Midbrain (tissue), 1 donor: Measurements from ENCODE around the gene ADAMTSL2.
A peak's percentile ranks its signal among the peaks of the same experiment; 100 is the strongest.

Experiments
- DNase-seq: peaks from one replicate; lab custom pipeline; 2025; lab: John Stamatoyannopoulos, UW

The ADAMTSL2 gene

GRCh38 chr9:133518200-133518599 lies 16.3 kb upstream of the ADAMTSL2 start:
- no peak for DNase-seq

- DNase-seq = no peak
Measured at GRCh38 chr9:133518706-133519449, 15.6 kb upstream of the ADAMTSL2 start.

DNA sequence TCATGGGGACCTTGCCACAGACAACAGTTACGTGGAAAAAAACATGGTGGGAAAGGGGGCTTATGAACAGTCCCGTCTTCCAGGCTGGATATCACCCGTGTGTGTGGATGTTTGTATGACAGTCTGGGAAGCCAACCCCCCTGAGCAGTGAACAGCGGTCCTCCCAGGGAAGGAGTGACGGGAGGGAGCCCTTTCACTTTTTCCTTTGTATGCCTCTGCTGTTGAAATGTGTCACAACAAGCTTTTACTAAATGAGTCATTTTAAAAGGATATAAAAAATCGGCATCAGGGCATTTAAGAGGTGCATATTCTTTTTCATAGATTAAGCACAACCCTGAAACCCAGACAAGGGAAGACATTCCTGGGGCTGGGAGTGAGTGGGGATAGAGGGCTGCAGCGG lies 14.8 kb upstream of the ADAMTSL2 start:
- no peak for DNase-seq

DNA sequence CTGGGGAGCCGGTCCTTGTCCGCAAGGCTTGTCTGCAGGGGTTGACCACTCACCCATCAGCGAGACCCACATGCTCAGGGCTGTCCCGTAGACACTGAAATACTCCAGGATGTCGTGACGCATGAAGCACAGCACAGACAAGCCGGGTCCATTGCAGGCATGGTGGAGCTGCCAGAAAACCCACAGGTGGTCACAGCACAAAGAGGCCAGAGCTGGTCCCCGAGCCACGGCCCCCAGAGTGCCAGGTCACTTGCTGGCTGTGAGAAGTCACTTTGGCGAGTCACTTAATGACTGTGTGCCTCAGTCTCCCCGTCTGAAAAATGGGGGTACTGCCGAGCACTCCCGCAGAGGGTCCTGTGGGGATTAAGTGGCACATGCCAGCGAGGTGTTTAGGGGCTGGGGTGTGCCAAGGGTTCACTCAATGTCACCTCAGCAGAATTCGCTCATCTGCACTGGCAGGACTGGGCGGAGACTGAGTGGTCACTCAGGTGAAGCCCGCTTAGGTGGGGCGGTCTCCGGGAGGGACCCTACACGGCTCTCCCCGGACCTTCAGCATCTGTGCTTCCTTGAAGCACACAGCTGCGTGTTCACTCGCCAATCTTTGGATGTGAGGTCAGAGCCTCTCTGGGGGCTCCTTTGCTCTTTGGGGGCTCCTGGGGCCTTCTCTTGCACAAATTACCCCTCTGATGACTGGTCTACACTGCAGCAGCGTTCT lies 14.2 kb upstream of the ADAMTSL2 start:
- no peak for DNase-seq

GRCh38 chr9:133521122-133522072 lies 13.1 kb upstream of the ADAMTSL2 start:
- DNase-seq = peak; percentile 66

GRCh38 chr9:133522073-133522910 lies 12.2 kb upstream of the ADAMTSL2 start:
- DNase-seq = no peak

DNA sequence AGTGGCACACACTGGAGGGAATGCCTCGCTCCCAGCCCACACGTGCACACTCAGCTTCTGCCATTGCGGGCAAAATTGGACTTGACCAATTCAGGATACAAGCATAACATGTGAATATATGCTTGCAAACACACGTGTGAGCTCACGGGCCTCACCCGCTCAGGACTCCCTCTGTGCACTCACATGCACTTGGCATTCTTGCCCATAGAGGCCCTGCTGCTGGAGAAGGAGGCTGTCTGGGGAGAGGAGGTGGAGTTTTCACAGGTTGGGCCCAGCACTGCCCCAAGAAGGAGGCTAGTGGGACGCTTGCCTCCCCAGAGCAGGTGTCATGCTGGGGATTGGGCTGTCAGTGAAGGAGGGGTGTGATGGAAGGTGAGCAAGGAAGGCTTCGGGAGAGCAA lies 11.4 kb upstream of the ADAMTSL2 start:
- DNase-seq = no peak

- DNase-seq = no peak
Measured at GRCh38 chr9:133524146-133524545, 10.4 kb upstream of the ADAMTSL2 start.

DNA sequence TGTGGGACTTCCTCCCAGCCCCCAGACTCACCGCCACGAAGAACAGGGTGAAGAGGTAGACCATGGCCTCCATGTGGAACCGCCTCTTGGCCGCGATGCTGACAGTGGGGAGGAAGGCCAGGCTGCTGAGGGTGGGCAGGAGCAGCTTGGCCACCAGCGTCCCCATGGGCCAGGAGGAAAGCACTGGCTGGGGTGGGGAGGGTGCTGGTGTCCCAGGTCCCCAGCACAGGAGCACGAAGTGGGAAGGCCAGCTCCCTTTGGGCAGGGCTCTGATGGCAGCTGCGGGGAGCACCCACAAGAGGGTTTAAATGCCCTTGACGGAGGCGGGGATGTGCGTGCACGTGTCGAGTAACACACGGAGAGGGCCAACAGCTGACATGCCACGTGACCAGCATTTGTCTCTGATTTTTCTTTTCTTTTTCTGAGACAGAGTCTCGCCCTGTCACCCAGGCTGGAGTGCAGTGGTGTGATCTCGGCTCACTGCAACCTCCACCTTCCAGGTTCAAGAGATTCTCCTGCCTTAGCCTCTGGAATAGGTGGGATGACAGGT lies 9.8 kb upstream of the ADAMTSL2 start, which contains the start of gene MYMK:
Gene MYMK, minus strand, starts transcription at position 281 of the 550 bp plus-strand sequence. Its CDS starts 115 bp downstream, at position 166.
- no peak for DNase-seq

- DNase-seq = no peak
Measured at GRCh38 chr9:133525677-133526076, 8.8 kb upstream of the ADAMTSL2 start.

GRCh38 chr9:133526721-133527321 lies 7.7 kb upstream of the ADAMTSL2 start:
- peak; percentile 85 for DNase-seq

GRCh38 chr9:133527444-133527920 lies 7.0 kb upstream of the ADAMTSL2 start:
- DNase-seq = peak; percentile 28

- no peak for DNase-seq
Measured at GRCh38 chr9:133528001-133528875, 6.3 kb upstream of the ADAMTSL2 start.

GRCh38 chr9:133528876-133529241 lies 5.6 kb upstream of the ADAMTSL2 start:
- DNase-seq = no peak

GRCh38 chr9:133529457-133529856 lies 5.0 kb upstream of the ADAMTSL2 start:
- DNase-seq = no peak

DNA sequence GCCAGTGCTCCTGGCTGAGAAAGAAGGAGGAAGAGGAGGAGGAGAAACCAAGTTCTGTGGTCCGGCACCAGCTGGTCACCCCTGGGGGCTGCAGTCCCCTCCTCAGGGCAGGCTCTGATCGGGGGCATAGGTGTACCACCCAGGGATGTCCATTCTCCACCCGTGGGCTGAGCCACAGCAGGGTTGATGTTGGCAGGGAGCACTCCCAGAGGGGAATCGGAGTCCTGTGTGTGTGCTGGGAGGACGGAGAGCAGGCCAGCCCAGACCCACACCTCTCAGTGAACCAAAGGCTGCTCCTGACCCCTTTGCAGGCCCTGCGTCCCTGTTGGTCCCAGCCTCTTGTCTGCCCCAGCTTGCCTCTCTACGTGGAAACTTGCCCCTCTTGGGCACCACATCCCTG lies 4.6 kb upstream of the ADAMTSL2 start:
- DNase-seq = no peak

DNA sequence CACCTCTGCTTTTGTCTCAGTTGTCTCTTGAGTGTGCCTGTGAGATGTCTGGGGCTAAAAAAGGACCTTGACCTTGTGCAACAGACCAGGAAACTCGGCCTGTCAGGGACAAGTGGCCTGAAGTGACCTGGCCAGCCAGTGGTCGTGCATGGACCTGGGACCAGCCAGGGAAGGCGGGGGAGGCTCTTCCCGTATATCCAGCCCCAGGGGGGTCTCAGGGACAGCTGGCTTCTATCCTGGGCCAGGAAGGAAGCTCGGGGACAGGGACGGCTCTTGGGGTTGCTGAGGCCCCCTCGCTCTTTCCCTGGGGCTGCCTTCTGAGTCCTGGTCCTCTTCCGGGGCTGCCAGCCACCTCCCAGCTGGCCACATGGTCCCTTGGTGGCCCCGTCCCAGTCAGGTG lies 3.2 kb upstream of the ADAMTSL2 start:
- DNase-seq = no peak

DNA sequence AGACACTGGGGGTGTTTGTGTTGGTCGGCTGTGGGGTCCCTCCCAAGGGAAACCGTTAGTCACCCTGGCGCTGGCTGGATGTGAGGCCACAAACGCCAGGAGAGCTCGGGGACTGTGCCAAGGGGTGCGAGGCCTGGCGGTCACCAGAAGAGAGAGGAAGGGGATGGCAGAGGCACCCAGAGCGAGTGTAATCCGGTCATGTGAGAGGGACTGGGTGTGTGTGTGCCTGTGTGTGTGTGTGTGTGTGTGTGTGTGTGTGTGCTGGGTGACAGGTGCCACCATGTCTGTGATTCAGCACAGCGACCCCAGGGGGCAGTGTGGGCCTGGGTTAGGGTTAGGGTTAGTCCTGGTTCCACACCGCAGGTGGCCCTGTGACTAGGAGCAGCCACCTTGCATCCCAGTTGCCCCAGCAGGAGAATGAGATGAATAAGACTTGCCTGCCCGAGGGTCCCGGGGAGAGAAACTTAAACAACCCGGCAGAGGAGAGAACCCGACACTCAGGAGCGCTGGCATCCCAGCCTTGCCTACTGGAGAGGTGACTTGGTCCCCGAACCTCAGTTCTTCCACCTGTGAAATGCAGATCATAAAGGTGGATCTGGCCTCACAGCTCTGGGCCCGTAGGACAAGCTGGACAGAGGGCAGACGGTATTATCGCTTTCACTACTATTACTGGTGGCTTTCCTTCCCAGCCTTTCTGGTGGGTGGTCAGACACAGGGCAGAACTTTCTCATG lies 1.4 kb upstream of the ADAMTSL2 start:
- DNase-seq = peak; percentile 28

DNA sequence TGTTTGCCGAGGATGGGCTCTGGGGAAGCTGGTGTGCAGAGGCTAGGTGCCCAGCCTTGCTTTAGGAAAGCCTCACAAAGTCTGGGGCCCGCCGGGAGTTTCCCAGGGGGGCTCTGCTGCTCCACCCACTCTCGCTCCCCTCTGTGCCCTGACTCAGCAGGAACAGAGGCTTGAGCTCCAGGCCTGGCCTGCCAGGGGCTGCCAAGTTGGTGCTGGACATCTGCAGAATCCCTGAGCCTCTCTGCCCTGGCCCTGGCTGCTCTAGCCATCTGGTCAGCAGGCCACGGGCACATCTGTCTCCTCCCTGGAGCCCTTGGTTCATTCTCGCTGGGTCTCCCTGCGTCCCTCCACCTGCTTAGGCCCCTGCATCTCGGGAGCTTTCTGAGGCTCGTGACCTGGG lies 647 bp upstream of the ADAMTSL2 start:
- no peak for DNase-seq
